ENCODE measurements around the gene SOD2. TPM values are rescaled to one million over a fixed set of nuclear protein-coding genes. Genes with fewer than 3 reads are reported as not detected.

The SOD2 gene
- total and polyA plus RNA-seq, 2 of the 13 experiments (the other 11 are each of a cell fraction or from before 2014, with no cell fraction given) = 304 to 309 TPM

- TF ChIP-seq, protein P1, sequence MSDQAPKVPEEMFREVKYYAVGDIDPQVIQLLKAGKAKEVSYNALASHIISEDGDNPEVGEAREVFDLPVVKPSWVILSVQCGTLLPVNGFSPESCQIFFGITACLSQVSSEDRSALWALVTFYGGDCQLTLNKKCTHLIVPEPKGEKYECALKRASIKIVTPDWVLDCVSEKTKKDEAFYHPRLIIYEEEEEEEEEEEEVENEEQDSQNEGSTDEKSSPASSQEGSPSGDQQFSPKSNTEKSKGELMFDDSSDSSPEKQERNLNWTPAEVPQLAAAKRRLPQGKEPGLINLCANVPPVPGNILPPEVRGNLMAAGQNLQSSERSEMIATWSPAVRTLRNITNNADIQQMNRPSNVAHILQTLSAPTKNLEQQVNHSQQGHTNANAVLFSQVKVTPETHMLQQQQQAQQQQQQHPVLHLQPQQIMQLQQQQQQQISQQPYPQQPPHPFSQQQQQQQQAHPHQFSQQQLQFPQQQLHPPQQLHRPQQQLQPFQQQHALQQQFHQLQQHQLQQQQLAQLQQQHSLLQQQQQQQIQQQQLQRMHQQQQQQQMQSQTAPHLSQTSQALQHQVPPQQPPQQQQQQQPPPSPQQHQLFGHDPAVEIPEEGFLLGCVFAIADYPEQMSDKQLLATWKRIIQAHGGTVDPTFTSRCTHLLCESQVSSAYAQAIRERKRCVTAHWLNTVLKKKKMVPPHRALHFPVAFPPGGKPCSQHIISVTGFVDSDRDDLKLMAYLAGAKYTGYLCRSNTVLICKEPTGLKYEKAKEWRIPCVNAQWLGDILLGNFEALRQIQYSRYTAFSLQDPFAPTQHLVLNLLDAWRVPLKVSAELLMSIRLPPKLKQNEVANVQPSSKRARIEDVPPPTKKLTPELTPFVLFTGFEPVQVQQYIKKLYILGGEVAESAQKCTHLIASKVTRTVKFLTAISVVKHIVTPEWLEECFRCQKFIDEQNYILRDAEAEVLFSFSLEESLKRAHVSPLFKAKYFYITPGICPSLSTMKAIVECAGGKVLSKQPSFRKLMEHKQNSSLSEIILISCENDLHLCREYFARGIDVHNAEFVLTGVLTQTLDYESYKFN (CRISPR knock-in tag; conservative IDR thresholded peaks at IDR 0.05) = peak; percentile 87
- TF ChIP-seq CBFB (CRISPR knock-in tag; IDR thresholded peaks at IDR 0.05) (peak; percentile 64), PAWR (CRISPR knock-in tag; IDR thresholded peaks at IDR 0.05; ENCODE audit: borderline replicate concordance) (peak; percentile 83; the same call in 1 of the 2 replicates), KLF12 (CRISPR knock-in tag; IDR thresholded peaks at IDR 0.05; ENCODE audit: borderline replicate concordance) (peak; percentile 70; the same call in 1 of the 2 replicates), ZNF260 (CRISPR knock-in tag; IDR thresholded peaks at IDR 0.05; ENCODE audit: borderline replicate concordance, low read depth) (no peak)
- TF ChIP-seq, protein P2, sequence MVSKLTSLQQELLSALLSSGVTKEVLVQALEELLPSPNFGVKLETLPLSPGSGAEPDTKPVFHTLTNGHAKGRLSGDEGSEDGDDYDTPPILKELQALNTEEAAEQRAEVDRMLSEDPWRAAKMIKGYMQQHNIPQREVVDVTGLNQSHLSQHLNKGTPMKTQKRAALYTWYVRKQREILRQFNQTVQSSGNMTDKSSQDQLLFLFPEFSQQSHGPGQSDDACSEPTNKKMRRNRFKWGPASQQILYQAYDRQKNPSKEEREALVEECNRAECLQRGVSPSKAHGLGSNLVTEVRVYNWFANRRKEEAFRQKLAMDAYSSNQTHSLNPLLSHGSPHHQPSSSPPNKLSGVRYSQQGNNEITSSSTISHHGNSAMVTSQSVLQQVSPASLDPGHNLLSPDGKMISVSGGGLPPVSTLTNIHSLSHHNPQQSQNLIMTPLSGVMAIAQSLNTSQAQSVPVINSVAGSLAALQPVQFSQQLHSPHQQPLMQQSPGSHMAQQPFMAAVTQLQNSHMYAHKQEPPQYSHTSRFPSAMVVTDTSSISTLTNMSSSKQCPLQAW (CRISPR knock-in tag; IDR thresholded peaks at IDR 0.05) = peak; percentile 84
- TF ChIP-seq, protein P3, sequence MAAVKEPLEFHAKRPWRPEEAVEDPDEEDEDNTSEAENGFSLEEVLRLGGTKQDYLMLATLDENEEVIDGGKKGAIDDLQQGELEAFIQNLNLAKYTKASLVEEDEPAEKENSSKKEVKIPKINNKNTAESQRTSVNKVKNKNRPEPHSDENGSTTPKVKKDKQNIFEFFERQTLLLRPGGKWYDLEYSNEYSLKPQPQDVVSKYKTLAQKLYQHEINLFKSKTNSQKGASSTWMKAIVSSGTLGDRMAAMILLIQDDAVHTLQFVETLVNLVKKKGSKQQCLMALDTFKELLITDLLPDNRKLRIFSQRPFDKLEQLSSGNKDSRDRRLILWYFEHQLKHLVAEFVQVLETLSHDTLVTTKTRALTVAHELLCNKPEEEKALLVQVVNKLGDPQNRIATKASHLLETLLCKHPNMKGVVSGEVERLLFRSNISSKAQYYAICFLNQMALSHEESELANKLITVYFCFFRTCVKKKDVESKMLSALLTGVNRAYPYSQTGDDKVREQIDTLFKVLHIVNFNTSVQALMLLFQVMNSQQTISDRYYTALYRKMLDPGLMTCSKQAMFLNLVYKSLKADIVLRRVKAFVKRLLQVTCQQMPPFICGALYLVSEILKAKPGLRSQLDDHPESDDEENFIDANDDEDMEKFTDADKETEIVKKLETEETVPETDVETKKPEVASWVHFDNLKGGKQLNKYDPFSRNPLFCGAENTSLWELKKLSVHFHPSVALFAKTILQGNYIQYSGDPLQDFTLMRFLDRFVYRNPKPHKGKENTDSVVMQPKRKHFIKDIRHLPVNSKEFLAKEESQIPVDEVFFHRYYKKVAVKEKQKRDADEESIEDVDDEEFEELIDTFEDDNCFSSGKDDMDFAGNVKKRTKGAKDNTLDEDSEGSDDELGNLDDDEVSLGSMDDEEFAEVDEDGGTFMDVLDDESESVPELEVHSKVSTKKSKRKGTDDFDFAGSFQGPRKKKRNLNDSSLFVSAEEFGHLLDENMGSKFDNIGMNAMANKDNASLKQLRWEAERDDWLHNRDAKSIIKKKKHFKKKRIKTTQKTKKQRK (IDR thresholded peaks at IDR 0.05; ENCODE audit: low read length) = no peak
Measured at GRCh38 chr6:159693128-159693893, at the start of gene SOD2 (continued).
